Measurements from ENCODE around the gene TECR.

GRCh38 chr19:14519245-14519859 lies 10.0 kb upstream of the TECR start:
- TF ChIP-seq CTCF (IDR thresholded peaks at IDR 0.05) (no peak), POLR2AphosphoS5 (IDR thresholded peaks at IDR 0.05) (no peak), POLR2A (IDR thresholded peaks at IDR 0.05) (no peak), EP300 (IDR thresholded peaks at IDR 0.05; ENCODE audit: low read depth) (no peak)
